HEK293T (cell line): Measurements from ENCODE around the gene RSPH4A.
"Not testable (repeated sequence)": the region's sequence is repeated elsewhere in the genome, so short reads cannot be mapped to it uniquely, and the experiment has no call there.

Source experiments
- CTCF ChIA-PET: fragments of 350-600 bp; formaldehyde crosslinking; extraction: SDS; loops from one replicate; lab custom pipeline; 2021; ENCODE audit warnings: antibody characterized with exemption, inconsistent platforms; lab: Yijun Ruan, JAX
- POLR2A ChIA-PET: fragments of 350-600 bp; formaldehyde crosslinking; extraction: SDS; loops from one replicate; lab custom pipeline; 2020; ENCODE audit warnings: antibody characterized with exemption, inconsistent platforms; lab: Yijun Ruan, JAX
- DNase-seq: peaks from one replicate; pipeline ENCODE4 v3.0.0; 2012; ENCODE audit warnings: mixed read lengths; ENCODE audit errors: extremely low spot score
- ARNT ChIP-seq: fragments of 450-650 bp; IDR thresholded peaks from 2 replicates; pipeline ENCODE4 v1.6.1; 2017; ENCODE audit warnings: mild to moderate bottlenecking
- BHLHE40 ChIP-seq: fragments of 450-650 bp; IDR thresholded peaks from 2 replicates; pipeline ENCODE4 v1.6.1; 2016; ENCODE audit warnings: mild to moderate bottlenecking, moderate library complexity, borderline replicate concordance
- CTBP1 ChIP-seq: fragments of 450-650 bp; IDR thresholded peaks from 2 replicates; pipeline ENCODE4 v1.6.1; 2016; ENCODE audit warnings: borderline replicate concordance
- ELF4 ChIP-seq: fragments of 450-650 bp; IDR thresholded peaks from 2 replicates; pipeline ENCODE4 v1.6.1; 2017; ENCODE audit warnings: antibody characterized with exemption
- FOXA1 ChIP-seq: fragments of 450-650 bp; IDR thresholded peaks from 2 replicates; pipeline ENCODE4 v1.6.1; 2016; ENCODE audit warnings: mild to moderate bottlenecking
- FOXK2 ChIP-seq: fragments of 450-650 bp; IDR thresholded peaks from 2 replicates; pipeline ENCODE4 v1.6.1; 2016; ENCODE audit warnings: mild to moderate bottlenecking
- FOXM1 ChIP-seq: fragments of 450-650 bp; IDR thresholded peaks from 2 replicates; pipeline ENCODE4 v1.6.1; 2017; ENCODE audit warnings: mild to moderate bottlenecking, borderline replicate concordance
- HDGF ChIP-seq: fragments of 450-650 bp; IDR thresholded peaks from 2 replicates; pipeline ENCODE4 v1.6.1; 2017; ENCODE audit warnings: antibody characterized with exemption, borderline replicate concordance
- L3MBTL2 ChIP-seq: fragments of 450-650 bp; conservative IDR thresholded peaks from 2 replicates; pipeline ENCODE4 v1.6.1; 2016; ENCODE audit warnings: mild to moderate bottlenecking
- LEF1 ChIP-seq: fragments of 450-650 bp; IDR thresholded peaks from 2 replicates; pipeline ENCODE4 v1.6.1; 2017; ENCODE audit warnings: mild to moderate bottlenecking, borderline replicate concordance
- NFRKB ChIP-seq: fragments of 450-650 bp; IDR thresholded peaks from 2 replicates; pipeline ENCODE4 v1.6.1; 2016; ENCODE audit warnings: mild to moderate bottlenecking, moderate library complexity
- SP1 ChIP-seq: fragments of 450-650 bp; IDR thresholded peaks from 2 replicates; pipeline ENCODE4 v1.6.1; 2017
- SUZ12 ChIP-seq: fragments of 450-650 bp; IDR thresholded peaks from 2 replicates; pipeline ENCODE4 v1.6.1; 2016; ENCODE audit warnings: mild to moderate bottlenecking
- TARDBP ChIP-seq: fragments of 450-650 bp; IDR thresholded peaks from 2 replicates; pipeline ENCODE4 v1.6.1; 2016
- ZNF384 ChIP-seq: fragments of 450-650 bp; IDR thresholded peaks from 2 replicates; pipeline ENCODE4 v1.6.1; 2016
- TF ChIP-seq, protein P1 (sequence below): fragments of 450-650 bp; IDR thresholded peaks from 2 replicates; pipeline ENCODE4 v1.6.1; 2016

RSPH4A gene

DNA sequence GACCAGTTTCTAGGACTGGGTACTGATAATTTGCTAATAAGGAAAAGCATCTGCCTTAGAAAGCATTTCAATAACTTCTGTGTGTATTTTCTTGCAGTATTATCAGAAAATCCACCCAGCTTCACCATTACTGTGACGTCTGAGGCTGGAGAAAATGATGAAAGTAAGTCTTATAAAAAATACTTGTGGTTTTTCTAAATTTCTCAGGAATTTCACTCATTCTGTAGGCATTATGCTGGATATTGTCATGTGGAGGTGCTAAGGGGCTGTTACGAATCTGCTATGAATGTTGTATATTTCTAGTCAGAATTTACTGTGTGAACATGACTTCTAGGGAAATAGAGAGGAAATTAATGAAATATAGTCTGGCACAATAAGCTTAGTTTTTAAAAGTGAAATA lies 36.1 kb upstream of the RSPH4A start:
- POLR2A ChIA-PET = interaction anchor here (1.0 to 1.9 kb wide), 3 partner anchors 9 to 36 kb away, joined by 3 to 5 read pairs (median 3); partner anchors contain the start of genes RSPH4A and RWDD1
- CTCF ChIA-PET = no interaction called here
- no peak for TF ChIP-seq FOXK2
- no peak for TF ChIP-seq L3MBTL2
- no peak for TF ChIP-seq ELF4
- no peak for TF ChIP-seq FOXA1
- no peak for TF ChIP-seq FOXM1
- TF ChIP-seq ZNF384 = no peak
- TF ChIP-seq TARDBP = no peak
- TF ChIP-seq LEF1 = no peak
- no peak for TF ChIP-seq SUZ12
- TF ChIP-seq ARNT = no peak
- TF ChIP-seq NFRKB = no peak
- TF ChIP-seq, protein P1, sequence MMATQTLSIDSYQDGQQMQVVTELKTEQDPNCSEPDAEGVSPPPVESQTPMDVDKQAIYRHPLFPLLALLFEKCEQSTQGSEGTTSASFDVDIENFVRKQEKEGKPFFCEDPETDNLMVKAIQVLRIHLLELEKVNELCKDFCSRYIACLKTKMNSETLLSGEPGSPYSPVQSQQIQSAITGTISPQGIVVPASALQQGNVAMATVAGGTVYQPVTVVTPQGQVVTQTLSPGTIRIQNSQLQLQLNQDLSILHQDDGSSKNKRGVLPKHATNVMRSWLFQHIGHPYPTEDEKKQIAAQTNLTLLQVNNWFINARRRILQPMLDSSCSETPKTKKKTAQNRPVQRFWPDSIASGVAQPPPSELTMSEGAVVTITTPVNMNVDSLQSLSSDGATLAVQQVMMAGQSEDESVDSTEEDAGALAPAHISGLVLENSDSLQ = no peak
- TF ChIP-seq CTBP1 = no peak
- no peak for TF ChIP-seq BHLHE40
- no peak for TF ChIP-seq SP1
- no peak for TF ChIP-seq HDGF
- no peak for DNase-seq

DNA sequence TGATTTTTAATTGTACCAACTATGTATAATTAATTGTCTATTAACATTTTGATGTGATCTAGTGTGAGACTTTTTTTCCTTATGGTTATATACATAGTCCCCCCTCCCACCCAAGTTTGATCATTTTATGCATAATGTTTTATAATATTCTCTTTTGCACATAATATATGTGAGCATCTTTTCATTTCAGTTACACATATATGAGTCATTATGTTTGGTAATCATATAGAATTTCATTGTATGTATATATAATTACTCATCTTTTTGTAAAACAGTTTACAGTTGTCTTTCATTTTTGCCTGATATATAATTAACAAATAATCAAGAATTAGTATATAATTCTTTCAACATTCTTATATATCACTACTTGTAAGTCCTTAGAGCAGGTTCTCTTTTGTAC lies 30.0 kb upstream of the RSPH4A start:
- DNase-seq = no peak
- ChIA-PET POLR2A (no interaction called here), CTCF (no interaction called here)
- TF ChIP-seq LEF1 (no peak), SP1 (no peak), FOXK2 (no peak), TARDBP (no peak), BHLHE40 (no peak), ZNF384 (no peak), ELF4 (no peak), NFRKB (no peak), CTBP1 (no peak), ARNT (no peak), L3MBTL2 (no peak)
- TF ChIP-seq, protein P1 = no peak

DNA sequence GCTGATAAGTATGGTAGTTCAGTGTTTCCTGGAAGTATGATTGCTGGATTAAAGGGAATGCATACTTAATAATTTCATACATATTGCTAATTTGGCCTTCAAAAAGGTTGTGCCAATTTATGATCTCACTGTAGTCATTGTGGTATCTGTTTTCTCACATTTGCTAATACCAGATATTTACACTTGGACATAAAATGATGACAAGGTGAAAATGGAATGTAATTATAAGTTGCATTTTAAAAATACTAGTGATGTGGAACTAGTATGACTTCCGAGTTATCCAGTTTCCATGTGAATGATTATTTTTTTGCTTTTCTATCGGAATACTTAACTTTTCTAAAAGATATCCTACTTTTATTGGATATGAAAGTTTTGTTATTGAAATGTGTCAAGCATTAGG lies 29.5 kb upstream of the RSPH4A start:
- CTCF ChIA-PET = no interaction called here
- TF ChIP-seq ARNT (no peak), NFRKB (no peak), L3MBTL2 (no peak), TARDBP (no peak), FOXK2 (no peak), BHLHE40 (no peak), LEF1 (no peak), CTBP1 (no peak), FOXM1 (no peak), SP1 (no peak), HDGF (no peak), ELF4 (no peak), ZNF384 (no peak), FOXA1 (no peak)
- TF ChIP-seq, protein P1 = no peak
- DNase-seq = no peak
- POLR2A ChIA-PET = no interaction called here

DNA sequence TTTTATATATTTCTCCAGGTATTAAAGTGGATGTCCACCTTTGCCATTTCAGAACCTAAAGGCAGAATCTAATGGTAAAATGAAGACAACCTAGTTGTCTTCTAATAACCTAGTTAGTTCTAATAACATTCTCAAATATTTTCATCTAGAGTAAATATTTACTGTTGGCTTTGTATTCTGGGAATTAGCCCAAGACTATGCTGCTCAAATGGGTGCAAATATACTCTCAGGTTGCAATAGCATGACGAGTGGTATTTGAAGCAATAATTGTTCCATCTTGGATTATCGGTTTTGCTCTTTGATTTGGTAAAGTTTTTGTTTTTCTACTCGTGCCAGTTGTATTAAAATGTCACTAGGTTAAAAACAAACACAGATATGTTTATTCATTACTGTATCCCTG lies 21.0 kb upstream of the RSPH4A start:
- TF ChIP-seq FOXK2 (no peak), ZNF384 (no peak), FOXM1 (no peak), NFRKB (no peak), HDGF (no peak), TARDBP (no peak), LEF1 (no peak), FOXA1 (no peak), SP1 (no peak), SUZ12 (no peak), ELF4 (no peak)
- TF ChIP-seq, protein P1 = no peak
- no peak for DNase-seq
- ChIA-PET CTCF (no interaction called here), POLR2A (no interaction called here)

DNA sequence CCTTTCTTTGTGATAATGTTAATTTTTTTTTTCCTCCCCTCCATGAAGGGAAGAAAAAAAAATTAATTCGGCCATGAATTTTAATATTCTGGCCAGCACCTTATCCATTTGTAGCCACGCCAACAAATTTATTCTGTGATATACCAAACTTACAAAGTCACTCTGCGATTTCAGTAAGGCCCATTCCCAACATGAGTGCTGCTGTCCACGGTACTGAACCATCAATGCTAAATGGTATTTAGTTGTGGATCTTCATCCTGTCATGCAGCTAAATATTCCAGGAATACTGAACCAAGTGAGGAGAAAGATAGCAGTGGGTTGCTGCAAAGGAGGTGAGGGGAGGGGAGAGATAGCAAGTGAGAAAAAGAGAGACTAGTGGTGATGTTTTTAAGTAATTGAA lies 19.5 kb upstream of the RSPH4A start:
- CTCF ChIA-PET = no interaction called here
- POLR2A ChIA-PET = no interaction called here
- peak; percentile 14 for DNase-seq
- TF ChIP-seq FOXK2 (no peak), L3MBTL2 (no peak), ARNT (no peak), HDGF (no peak), ELF4 (no peak), BHLHE40 (no peak), CTBP1 (no peak), NFRKB (no peak), LEF1 (no peak), SUZ12 (no peak), TARDBP (no peak), FOXM1 (no peak), SP1 (no peak), ZNF384 (no peak), FOXA1 (no peak)
- TF ChIP-seq, protein P1 = no peak

DNA sequence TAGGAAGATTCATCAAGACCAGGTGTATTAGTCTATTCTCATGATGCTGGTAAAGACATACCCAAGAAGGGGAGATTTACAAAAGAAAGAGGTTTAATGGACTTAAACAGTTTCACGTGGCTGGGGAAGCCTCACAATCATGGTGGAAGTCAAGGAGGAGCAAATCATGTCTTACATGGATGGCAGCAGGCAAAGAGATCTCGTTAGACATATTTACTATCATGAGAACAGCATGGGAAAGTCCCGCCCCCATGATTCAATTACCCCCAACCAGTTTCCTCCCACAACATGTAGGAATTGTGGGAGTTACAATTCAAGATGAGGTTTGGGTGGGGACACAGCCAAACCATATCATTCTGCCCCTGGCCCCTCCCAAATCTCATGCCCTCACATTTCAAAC lies 12.4 kb upstream of the RSPH4A start:
- POLR2A ChIA-PET, CTCF ChIA-PET, DNase-seq: not testable (repeated sequence)

DNA sequence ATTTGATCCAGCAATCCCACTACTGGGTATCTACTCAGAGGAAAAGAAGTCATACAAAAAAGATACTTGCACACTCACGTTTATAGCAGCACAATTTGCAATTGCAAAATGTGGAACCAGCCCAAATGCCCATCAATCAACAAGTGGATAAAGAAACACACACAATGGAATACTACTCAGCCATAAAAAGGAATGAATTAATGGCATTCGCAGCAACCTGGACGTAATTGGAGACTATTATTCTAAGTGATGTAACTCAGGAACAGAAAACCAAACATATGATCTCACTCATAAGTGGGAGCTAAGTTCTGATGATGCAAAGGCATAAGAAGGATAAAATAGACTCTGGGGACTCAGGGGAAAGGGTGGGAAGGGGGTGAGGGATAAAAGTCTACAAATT lies 11.4 kb upstream of the RSPH4A start:
- CTCF ChIA-PET, POLR2A ChIA-PET, DNase-seq: not testable (repeated sequence)
